Omental fat pad (tissue), 4 donors: ENCODE data around the gene RPRML. TPM values are rescaled to one million over a fixed set of nuclear protein-coding genes. Genes with fewer than 3 reads are reported as not detected.
"Not testable (repeated sequence)": the region's sequence is repeated elsewhere in the genome, so short reads cannot be mapped to it uniquely, and the experiment has no call there.

Experiments used
- ATAC-seq: fragments of 150-250 bp; one replicate; pipeline ENCODE4 v1.9.1; 2016; ENCODE audit warnings: mild to moderate bottlenecking, moderate library complexity; ENCODE audit not compliant: low FRiP score
- DNase-seq: peaks from one replicate; pipeline ENCODE4 v3.0.0-alpha.2; 2019; ENCODE audit warnings: low spot score
- total RNA-seq, 4 donors: library from RNA; depleted of rRNA; stranded (reverse); fragments of >200 nt; gene quantifications; one replicate each; pipeline ENCODE4 v1.1.0, GENCODE V29; 2016
- TF ChIP-seq, protein P1 (sequence below), 3 donors: fragments of 450-650 bp; IDR thresholded peaks; one replicate each; pipeline ENCODE4 v1.5.1; 2016 to 2017; ENCODE audit warnings: antibody characterized with exemption in 3 of 3, mild to moderate bottlenecking in 3 of 3, moderate library complexity in 2 of 3

RPRML gene
- total RNA-seq, 4 donors from 2014 or later = not detected

GRCh38 chr17:46995841-46996571 lies 17.0 kb upstream of the RPRML start:
- TF ChIP-seq, protein P1, sequence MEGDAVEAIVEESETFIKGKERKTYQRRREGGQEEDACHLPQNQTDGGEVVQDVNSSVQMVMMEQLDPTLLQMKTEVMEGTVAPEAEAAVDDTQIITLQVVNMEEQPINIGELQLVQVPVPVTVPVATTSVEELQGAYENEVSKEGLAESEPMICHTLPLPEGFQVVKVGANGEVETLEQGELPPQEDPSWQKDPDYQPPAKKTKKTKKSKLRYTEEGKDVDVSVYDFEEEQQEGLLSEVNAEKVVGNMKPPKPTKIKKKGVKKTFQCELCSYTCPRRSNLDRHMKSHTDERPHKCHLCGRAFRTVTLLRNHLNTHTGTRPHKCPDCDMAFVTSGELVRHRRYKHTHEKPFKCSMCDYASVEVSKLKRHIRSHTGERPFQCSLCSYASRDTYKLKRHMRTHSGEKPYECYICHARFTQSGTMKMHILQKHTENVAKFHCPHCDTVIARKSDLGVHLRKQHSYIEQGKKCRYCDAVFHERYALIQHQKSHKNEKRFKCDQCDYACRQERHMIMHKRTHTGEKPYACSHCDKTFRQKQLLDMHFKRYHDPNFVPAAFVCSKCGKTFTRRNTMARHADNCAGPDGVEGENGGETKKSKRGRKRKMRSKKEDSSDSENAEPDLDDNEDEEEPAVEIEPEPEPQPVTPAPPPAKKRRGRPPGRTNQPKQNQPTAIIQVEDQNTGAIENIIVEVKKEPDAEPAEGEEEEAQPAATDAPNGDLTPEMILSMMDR (IDR thresholded peaks at IDR 0.05) = no peak
- DNase-seq (no peak), ATAC-seq (no peak)

GRCh38 chr17:46994993-46995392 lies 15.9 kb upstream of the RPRML start:
- TF ChIP-seq, protein P1 (IDR thresholded peaks at IDR 0.05) = no peak
- ATAC-seq = no peak
- no peak for DNase-seq

- ATAC-seq = no peak
- DNase-seq = no peak
- TF ChIP-seq, protein P1 (IDR thresholded peaks at IDR 0.05) = no peak
These were observed 12.6 kb upstream of the RPRML start for GRCh38 chr17:46991617-46992016.

- TF ChIP-seq, protein P1 (IDR thresholded peaks at IDR 0.05) = no peak
- DNase-seq = no peak
- no peak for ATAC-seq
These were observed 10.8 kb upstream of the RPRML start for GRCh38 chr17:46989637-46990431.

GRCh38 chr17:46987927-46988326 lies 8.9 kb upstream of the RPRML start:
- DNase-seq, ATAC-seq: not testable (repeated sequence)

DNA sequence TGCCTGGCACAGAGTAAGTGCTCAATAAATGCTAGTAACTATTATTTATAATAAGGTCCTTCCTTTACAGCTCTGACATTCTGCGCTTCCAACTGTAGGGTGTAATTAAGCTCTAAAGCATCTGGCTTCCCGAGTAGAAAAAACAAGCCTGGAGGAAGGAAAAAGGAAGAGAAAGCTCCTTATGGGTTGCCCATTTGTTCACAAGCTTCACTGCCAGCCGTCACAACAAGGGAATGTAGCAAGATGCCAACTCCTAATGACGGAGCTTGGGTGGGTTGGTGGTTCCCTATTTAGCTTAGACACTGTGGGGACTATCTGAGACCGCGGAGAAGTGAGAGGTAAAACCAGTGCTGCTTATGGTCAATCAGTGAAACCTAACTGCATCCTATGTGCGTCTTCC lies 7.3 kb upstream of the RPRML start:
- TF ChIP-seq, protein P1 (IDR thresholded peaks at IDR 0.05) = no peak
- DNase-seq (no peak), ATAC-seq (no peak)

GRCh38 chr17:46984892-46985291 lies 5.8 kb upstream of the RPRML start:
- TF ChIP-seq, protein P1 (IDR thresholded peaks at IDR 0.05) = no peak
- no peak for ATAC-seq
- no peak for DNase-seq
